GM19324 (cell line): Measurements from ENCODE around the gene WDR53.
A peak's percentile ranks its signal among the peaks of the same experiment; 100 is the strongest.
"Not testable (repeated sequence)": the region's sequence is repeated elsewhere in the genome, so short reads cannot be mapped to it uniquely, and the experiment has no call there.

Experiments
- ATAC-seq: cut with Tn5 transposase; IDR thresholded peaks from one replicate; pipeline ENCODE4 v1.9.1; 2021; ENCODE audit warnings: mild to moderate bottlenecking, moderate library complexity; ENCODE audit not compliant: unreplicated experiment, low FRiP score

WDR53 gene

GRCh38 chr3:196563721-196564225, 4.6 kb downstream of the WDR53 start:
- no peak for ATAC-seq

- ATAC-seq: no peak
These were observed 8.5 kb downstream of the WDR53 start for GRCh38 chr3:196559826-196560225.

GRCh38 chr3:196558476-196558875, 9.9 kb downstream of the WDR53 start:
- no peak for ATAC-seq

- ATAC-seq: no peak
These were observed 11.1 kb downstream of the WDR53 start for GRCh38 chr3:196557236-196557635.

GRCh38 chr3:196555295-196555694, 13.1 kb downstream of the WDR53 start:
- no peak for ATAC-seq

GRCh38 chr3:196554205-196554604, 14.1 kb downstream of the WDR53 start:
- ATAC-seq: no peak

- ATAC-seq: no peak
These were observed 14.8 kb downstream of the WDR53 start for GRCh38 chr3:196553551-196553950.

- no peak for ATAC-seq
These were observed 16.1 kb downstream of the WDR53 start for GRCh38 chr3:196552253-196552652.

- not testable (repeated sequence) for ATAC-seq
These were observed 18.2 kb downstream of the WDR53 start for GRCh38 chr3:196550172-196550571.

- not testable (repeated sequence) for ATAC-seq
These were observed 19.0 kb downstream of the WDR53 start for GRCh38 chr3:196549312-196549711.

GRCh38 chr3:196547067-196547466, 21.3 kb downstream of the WDR53 start:
- no peak for ATAC-seq

- no peak for ATAC-seq
These were observed 21.8 kb downstream of the WDR53 start for GRCh38 chr3:196546537-196546936.

- no peak for ATAC-seq
These were observed 23.8 kb downstream of the WDR53 start for GRCh38 chr3:196544491-196544992.

GRCh38 chr3:196541684-196542445, 26.5 kb downstream of the WDR53 start:
- ATAC-seq: no peak

- no peak for ATAC-seq
These were observed 30.9 kb downstream of the WDR53 start for GRCh38 chr3:196537319-196537984.

- ATAC-seq: no peak
These were observed 35.1 kb downstream of the WDR53 start for GRCh38 chr3:196533260-196533681.

GRCh38 chr3:196531418-196531817, 36.9 kb downstream of the WDR53 start:
- no peak for ATAC-seq

- peak; percentile 78 for ATAC-seq
These were observed 39.6 kb downstream of the WDR53 start for GRCh38 chr3:196528639-196529233.

- ATAC-seq: no peak
These were observed 43.2 kb downstream of the WDR53 start for GRCh38 chr3:196525141-196525540.

- no peak for ATAC-seq
These were observed 43.8 kb downstream of the WDR53 start for GRCh38 chr3:196524527-196524926.

GRCh38 chr3:196523841-196524240, 44.5 kb downstream of the WDR53 start:
- no peak for ATAC-seq
